Medulla oblongata (tissue), 1 donor: Measurements from ENCODE around the gene SLC25A29.

ENCODE experiments used
- DNase-seq: peaks from one replicate; pipeline ENCODE4 v3.0.0-alpha.2; 2015; ENCODE audit errors: extremely low spot score

Gene SLC25A29

DNA sequence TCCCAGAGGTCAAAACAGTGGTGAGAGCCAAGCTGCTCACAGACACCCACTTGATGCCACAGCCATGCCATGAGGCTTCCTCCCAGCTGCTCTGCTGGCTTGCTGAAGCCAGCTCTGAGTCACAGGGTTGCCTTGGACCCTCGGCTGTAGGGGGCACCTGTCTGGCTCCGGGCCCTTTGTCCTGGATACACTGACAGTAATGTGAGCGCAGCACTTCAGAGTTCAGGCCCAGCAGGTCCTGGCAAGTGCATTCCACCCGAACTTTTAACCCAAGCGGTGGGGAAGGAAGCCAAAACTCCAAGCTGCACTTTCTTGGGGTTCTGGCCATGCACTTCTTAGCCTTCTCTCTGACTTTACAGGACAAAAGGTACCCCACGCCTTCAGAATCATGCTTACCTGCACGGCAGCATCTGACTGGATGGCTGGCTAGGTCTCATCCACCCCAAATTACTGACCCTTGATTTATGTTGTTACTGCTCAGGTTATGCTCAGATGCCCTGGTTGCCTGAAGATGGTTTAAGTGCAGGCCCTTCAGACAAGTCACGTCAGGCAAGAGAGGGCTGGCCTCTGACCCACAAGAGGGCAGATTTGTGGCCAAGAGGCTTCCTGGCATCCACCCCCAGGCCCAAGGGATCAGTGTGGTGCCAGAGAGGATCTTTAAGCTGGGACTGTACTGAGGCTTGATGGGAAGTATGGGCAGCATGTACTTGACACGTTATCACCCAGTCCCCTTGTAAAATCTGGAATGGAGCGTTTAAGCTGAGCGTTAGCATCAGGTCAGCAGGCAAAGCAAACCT lies 24.8 kb downstream of the SLC25A29 start:
- no peak for DNase-seq

GRCh38 chr14:100279563-100279962 lies 26.7 kb downstream of the SLC25A29 start:
- no peak for DNase-seq

GRCh38 chr14:100279133-100279532 lies 27.1 kb downstream of the SLC25A29 start:
- no peak for DNase-seq

- DNase-seq, result no peak
Observed at GRCh38 chr14:100278702-100279101, 27.5 kb downstream of the SLC25A29 start.

DNA sequence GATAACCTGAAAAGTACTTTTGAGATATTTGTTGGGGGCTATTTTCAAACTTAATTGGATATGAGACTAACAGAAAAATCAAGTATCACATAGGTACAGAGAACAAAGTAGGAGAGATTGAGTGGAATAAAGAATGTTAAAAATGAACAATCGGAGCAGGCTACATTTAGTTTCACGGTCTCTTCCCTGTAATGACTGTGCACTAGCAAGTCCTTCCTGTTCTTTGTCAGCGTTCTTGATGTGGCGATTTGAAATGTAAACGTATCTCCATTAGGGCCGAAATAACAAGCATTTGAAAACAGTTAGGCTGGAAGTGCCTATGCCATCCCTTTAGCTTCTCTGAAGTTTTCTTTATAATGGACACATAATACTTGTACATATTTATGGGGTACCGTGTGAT lies 31.0 kb downstream of the SLC25A29 start:
- no peak for DNase-seq

GRCh38 chr14:100274250-100274649 lies 32.0 kb downstream of the SLC25A29 start:
- no peak for DNase-seq

DNA sequence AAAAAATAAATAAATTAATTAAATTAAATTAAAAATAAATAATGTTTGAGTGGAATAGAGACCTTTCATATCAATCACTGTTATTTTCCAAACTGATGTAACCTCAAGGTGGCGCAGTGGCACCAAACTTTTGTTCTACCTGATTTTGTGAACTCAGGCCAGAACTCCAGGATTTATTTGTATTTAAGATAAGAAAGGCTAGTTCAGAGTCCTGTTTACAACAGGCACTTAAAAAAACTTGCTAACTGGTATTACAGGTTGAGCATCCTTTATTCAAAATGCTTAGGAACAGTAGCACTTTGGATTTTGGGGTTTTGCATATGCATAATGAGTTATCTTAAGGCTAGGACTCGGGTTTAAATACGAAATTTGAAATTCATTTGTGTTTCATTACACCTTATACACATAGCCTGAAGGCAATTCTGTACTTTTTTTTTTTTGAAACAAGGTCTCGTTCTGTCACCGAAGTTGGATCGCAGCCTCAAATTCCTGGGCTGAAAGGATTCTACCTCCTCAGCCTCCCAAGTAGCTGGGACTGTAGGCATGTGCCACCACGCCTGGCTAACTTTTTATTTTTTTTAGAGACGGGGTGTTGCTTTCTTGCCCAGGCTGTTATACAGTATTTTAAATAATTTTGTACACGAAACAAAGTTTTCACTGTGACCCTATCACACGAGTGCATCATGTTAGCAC lies 34.9 kb downstream of the SLC25A29 start:
- no peak for DNase-seq

- DNase-seq, result no peak
Observed at GRCh38 chr14:100268591-100269207, 37.5 kb downstream of the SLC25A29 start.

GRCh38 chr14:100267990-100268389 lies 38.3 kb downstream of the SLC25A29 start:
- no peak for DNase-seq

- DNase-seq, result no peak
Observed at GRCh38 chr14:100263141-100263540, 43.1 kb downstream of the SLC25A29 start.

- DNase-seq, result no peak
Observed at GRCh38 chr14:100262545-100262944, 43.7 kb downstream of the SLC25A29 start.

- no peak for DNase-seq
Observed at GRCh38 chr14:100261621-100262020, 44.6 kb downstream of the SLC25A29 start.

- DNase-seq, result no peak
Observed at GRCh38 chr14:100256339-100256895, 49.8 kb downstream of the SLC25A29 start.

DNA sequence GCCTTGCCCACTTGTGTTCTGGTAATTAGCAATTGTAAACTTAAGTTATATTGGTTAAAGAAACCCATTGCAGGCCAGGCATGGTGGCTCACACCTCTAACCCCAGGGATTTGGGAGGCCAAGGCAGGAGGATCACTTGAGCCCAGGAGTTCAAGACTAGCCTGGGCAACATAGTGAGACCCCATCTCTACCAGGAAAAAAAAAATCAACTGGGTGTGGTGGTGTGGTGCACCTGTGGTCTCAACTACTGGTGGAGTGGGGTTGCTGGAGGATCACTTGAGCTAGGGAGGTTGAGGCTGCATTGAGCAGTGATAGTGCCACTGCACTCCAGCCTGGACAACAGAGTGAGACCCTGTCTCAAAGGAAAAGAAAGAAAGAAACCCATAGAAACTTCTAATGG lies 53.6 kb downstream of the SLC25A29 start:
- no peak for DNase-seq

DNA sequence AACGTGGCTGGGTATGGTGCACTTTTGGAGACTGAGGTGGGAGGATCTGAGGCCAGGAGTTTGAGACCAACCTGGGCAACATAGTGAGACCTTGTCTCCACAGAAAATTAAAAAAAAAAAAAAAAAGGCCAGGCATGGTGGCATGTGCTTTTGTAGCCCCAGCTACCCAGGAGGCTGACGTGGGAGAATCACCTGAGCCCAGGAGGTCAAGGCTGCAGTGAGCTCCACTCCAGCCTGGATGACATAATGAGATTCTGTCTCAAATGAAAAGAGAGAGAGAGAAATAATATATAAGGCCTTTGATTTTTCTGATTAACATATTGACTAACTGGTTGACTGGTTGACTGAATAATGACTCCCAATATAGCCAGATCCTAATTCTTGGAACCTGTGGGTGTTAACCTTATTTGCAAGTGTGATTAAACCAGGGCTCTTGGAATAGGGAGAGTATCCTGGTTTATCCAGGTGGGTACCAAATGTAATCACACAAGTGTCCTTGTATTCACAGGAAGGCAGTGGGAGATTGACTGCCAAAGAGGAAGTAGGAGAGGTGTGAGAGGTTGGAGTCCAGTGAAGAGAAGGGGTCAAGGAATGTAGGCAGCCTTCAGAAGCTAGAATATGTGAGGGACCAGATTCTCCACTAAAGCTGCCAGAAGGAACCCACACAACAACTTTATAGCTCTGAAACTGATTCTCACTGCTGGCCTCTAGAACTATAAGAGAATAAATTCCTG lies 55.3 kb downstream of the SLC25A29 start:
- DNase-seq, result no peak

- peak; percentile 66 for DNase-seq
Observed at GRCh38 chr14:100246809-100247428, 59.3 kb downstream of the SLC25A29 start.

DNA sequence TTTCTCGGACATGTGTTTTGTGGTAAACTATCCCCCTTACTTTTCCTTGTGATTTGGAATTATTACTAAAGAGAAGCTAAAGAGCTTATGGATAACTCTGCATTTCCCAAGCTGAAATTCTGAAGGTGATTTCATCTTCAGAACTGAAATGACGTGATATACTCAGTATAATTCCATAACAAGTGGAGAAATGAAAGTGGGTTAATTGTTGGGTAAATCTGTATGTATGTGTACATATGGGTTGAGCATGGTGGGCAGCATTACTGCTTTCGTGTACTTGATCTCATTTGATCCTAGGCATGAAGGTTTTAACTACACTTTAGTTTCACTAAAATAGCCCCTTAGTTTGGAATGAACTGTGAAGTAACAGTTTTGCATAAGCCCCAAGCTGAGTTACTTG lies 63.2 kb downstream of the SLC25A29 start:
- DNase-seq, result no peak

- peak; percentile 22 for DNase-seq
Observed at GRCh38 chr14:100241279-100241678, 65.0 kb downstream of the SLC25A29 start.
